HG03064 (cell line): ENCODE results near the gene CD209.
"Not testable (repeated sequence)": the region's sequence is repeated elsewhere in the genome, so short reads cannot be mapped to it uniquely, and the experiment has no call there.

Source experiments
- ATAC-seq: cut with Tn5 transposase; IDR thresholded peaks from one replicate; pipeline ENCODE4 v1.9.1; 2021; ENCODE audit warnings: low read depth; ENCODE audit not compliant: unreplicated experiment

CD209 gene, protein sequence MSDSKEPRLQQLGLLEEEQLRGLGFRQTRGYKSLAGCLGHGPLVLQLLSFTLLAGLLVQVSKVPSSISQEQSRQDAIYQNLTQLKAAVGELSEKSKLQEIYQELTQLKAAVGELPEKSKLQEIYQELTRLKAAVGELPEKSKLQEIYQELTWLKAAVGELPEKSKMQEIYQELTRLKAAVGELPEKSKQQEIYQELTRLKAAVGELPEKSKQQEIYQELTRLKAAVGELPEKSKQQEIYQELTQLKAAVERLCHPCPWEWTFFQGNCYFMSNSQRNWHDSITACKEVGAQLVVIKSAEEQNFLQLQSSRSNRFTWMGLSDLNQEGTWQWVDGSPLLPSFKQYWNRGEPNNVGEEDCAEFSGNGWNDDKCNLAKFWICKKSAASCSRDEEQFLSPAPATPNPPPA

DNA sequence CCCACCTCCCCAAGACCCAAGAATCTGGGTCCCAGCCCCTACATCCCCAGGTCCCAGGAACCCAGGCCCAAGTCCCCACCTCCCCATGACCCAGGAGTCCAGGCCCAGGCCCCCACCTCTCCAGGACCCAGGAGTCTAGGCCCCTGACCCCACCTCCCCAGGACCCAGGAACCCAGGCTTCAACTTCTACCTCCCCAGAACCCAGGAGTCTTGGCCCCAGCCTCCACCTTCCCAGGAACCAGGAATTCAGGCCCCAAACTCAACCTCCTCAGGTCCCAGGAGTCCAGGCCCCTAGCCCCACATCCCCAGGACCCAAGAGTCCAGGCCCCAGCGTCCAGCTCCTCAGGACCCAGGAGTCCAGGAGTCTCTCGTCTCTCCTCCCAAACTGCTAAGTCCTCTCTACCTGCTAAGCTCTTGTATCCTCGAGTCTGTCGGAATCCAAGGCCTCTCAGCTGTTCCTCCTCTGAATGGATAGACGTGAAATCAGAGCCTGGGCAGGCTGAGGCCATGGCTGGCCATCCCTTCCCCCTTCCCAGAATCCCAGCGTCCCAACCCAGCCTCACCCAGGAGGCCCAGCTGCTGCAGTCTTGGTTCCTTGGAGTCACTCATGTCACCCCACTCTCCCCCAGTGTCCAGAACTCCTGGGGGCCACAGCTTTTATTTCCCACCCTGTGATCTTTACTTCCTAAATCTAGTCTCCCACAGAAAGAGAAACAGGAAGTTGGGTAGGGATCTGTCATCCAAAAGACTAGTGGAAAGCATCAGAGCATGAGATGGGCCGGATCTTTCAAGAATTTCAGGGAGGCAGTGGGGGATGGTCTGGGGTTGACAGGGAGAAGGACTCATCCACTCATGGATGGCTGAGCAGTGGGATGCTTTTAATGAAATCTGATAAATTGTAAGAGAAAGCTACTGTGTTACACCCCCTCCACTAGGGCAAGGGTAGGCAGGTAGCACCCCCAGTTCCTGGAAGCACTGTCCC, at the start of gene CD209:
Gene CD209, minus strand, starts transcription at position 632 of the 982 bp plus-strand sequence. Its CDS starts 23 bp downstream, at position 609.
- ATAC-seq: no peak

DNA sequence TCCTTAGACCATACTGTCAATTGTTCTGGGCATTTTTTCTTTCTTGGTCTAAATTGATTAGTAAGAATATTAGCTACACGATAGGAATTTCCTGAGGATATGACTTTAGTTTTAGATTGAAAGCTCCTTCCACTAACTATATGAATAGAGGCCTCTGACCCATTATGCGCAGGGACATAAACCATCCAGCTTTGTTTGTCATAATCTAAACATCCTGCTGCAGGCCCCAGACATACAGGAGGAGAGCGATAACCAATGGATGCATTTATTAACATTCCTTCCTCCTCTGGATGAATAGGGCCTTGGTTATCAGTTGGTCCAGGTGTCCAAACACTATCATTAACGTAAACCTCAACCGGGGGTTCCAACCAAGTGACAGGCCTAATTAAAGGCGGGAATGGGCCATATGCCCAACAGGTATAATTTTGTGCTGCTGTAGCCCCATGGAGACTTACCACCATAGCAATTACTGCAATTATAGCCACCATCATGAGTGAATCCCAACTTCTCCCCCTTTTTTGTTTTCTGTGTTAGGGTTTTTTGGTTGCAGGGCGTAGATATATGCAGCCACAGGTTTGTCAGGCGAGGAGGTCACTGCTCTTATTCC, 48.3 kb upstream of the CD209 start:
- no peak for ATAC-seq

DNA sequence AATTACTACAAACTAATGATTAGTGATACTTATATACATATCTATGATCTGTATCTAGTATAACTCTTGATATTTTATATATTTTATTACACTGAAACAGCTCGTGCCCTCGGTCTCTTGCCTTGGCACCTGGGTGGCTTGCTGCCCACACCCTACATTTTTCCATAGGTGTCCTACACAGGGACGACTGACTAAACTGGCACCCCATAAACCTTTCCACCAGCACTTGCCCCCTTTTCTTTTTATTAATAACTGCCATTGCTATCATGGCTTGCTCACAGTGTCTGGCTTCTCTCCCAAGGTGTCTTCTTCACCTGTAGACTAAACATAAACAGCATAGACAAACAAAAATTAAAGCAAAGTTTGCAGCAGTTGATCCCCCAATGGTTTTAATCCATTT, 46.2 kb upstream of the CD209 start:
- no peak for ATAC-seq

DNA sequence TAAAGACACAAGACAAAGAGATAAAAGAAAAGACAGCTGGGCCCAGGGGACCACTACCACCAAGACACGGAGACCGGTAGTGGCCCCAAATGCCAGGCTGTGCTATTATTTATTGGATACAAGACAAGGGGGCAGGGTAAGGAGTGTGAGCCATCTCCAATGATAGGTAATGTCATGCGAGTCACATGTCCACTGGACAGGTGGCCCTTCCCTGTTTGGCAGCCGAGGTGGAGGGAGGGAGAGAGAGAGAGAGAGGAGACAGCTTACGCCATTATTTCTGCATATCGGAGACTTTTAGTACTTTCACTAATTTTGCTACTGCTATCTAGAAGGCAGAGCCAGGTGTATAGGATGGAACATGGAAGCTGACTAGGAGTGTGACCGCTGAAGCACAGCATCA, 45.4 kb upstream of the CD209 start:
- ATAC-seq: not testable (repeated sequence)

DNA sequence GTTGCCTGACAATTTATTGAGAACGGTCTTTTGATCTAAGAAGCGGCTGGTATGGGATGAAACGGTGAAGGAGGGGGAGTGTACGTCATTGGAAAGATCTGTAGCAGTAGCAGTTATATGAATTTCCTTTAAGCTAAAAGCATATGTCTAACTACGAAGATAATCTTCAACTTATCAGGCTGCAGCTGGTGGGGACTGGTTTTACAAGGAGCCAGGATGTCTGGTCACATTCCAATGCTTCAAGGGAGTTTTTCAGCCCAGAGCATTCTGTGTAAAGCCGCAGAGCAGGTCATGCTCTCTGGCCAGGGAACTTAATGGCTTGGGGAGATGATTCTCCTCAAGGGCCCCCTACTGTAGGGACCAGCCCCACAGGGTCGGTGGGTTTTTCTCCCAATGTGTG, 44.9 kb upstream of the CD209 start:
- ATAC-seq: no peak

DNA sequence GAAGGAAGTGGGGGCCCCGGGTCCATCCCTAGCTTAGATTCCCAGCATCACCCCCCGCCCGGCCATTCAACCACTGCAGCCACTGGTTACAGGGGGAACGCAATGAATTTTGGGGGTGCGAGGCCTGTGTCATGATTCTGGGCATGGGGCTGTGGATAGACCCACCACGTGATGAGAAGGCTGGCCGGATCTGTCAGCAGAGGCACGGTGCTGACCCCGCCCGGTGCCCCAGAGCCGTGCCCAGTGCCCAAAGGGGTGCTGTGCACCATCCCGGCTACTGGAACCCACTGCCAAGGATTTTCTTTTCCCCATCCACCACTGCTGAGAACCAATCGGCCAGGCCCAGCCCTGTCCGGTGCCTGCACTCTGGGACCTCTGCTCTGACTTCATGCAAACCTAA, 43.1 kb upstream of the CD209 start:
- ATAC-seq: no peak

DNA sequence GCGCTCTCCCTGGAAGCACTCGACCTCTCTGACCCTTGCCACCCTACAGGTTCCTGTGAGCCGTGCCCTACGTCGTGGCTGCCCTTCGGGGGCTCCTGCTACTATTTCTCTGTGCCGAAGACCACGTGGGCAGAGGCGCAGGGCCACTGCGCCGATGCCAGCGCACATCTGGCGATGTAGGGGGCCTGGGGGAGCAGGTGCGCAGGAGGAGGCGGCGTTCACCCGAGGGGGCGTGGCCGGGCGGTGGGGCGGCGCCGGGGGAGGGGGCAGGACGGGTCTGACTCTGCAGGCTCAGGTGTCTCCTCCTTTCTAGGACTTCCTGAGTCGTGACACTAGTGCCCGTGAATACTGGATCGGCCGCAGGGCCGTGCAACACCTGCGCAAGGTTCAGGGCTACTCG, 42.1 kb upstream of the CD209 start:
- no peak for ATAC-seq

DNA sequence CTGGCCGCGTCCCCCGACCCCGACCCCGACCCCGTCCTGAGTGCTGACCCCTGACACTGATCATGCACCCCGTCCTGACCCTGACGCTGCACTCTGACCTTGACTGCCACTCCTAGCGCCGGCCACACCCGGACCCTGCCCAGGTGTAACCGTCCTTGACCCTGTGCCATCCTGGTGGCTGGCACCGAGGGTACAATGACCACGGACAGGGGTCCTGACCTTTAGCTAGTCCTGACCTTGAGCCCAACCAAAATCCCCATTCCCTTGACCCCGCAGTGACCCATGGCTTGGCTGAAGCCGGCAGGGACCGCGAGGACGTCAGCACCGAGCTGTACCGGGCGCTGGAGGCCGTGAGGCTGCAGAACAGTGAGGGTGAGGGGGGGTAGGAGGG, 41.6 kb upstream of the CD209 start:
- no peak for ATAC-seq

DNA sequence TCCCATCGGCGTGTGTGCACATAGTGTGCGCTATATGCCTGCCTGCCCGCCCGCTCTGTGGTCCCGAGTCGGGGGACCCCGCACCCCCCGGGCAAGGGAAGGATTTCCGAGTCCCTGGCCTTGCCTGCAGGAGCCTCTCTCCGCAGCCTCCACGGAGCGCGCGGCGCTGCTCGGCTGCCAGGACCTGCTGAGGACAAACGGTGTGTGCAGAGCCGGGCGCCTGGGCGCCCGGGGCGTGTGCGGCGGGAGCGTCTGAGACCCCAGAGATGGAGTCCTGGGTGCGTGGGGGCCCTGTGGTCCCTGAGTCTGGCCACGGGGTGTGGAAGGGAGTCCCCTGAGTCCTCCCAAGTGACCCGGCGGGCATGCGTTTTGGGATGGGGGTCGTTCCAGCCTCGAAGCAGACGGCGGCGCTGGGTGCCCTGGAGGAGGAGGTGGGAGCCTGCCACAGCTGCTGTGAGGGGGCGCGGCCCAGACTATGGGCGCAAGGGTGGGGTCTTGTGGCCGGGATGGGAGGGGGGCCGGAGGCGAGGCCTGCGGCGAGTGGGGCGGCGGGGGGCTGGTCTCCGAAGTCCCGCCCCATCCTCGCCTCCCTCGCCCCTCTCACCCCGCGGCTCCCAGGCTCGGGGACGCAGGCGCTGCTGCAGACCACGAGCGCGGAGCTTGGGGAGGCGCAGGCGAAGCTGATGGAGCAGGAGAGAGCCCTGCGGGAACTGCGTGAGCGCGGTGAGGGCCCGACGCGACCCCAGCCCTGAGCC, 41.0 kb upstream of the CD209 start:
- no peak for ATAC-seq

DNA sequence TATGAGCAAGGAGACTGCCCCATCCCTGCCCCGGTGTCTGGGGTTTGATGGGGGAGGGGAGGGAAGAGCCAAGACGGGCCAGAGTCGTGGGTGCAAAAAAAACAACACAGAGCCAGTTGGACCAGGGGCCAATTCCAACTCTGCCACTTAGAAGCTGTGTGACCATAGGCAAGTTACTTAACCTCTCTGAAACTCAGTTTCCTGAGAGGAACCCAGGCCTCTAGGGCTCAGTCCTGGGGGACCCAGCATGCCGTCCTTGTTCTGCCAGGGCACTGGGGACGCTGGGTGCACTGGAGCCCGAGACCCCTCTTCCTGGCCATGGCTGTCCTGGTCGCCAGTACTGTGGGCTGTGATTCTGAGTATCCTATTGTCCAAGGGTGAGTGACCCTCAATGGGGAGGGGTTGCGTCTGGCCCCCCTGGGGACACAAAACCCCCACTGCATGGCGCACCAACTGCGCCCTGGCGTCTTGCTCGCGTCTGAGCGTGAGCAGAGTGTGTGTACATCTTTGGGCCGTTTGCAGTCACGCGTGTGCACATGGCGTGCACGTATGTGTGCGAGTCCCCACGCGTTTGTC, 40.4 kb upstream of the CD209 start:
- no peak for ATAC-seq

DNA sequence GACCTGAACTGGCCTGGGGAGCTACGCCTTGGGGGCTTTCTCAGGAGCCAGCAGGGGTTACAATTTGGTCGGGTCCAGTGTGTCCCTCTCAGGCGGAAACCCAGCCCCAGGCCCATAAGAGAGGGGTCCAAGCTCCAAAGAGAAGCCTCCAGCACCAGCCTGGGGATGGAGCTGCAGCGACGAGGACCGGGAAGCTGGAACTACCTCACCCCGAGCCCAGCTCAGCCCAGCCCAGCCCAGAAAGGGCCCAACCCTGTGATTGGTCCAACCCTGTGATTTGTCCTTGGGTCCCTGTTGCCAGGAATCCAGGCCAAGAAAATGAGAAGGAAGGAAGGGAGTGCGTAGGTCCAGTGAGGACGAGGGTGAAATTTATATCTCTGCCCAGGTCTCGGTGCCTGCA, 39.8 kb upstream of the CD209 start:
- no peak for ATAC-seq

DNA sequence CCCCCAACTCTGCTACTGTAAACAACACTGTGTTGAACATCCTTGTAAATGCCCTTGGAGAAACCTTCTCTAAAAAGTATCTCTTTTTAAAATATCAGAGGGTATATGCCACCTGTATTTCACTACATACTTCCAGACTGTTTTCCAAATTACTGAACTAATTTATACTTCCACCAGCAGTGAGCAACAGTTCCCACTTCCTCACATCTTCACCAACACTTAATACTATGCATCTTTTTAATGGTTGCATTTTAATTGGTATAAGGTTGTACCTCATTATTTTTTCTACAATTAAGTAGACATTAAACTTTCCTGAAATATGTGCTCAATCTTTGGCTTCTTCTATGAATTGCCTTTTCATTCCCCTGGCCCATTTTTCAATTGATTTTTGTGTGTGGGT, 37.5 kb upstream of the CD209 start:
- ATAC-seq: no peak

DNA sequence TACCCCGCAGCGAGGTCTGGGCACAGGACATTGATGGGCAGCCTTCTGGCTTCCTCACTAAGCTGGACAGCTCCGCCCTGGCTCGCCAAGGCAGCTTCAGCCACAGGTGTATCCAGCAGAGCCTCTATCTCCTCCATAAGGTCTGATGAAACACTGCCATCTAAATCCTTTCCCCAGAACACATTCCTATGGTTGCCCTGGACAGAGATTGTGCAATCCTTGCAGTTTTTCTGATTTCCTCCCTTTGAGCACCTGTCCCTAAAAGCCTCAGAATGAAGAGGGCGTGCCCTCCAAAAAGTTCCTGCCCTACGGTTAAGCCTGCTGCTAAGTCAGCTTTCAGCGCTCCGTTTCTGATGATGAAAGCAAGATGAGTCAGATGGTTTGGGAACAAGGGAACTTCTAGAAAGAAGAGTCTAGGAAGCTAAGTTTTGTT, 36.7 kb upstream of the CD209 start:
- no peak for ATAC-seq

DNA sequence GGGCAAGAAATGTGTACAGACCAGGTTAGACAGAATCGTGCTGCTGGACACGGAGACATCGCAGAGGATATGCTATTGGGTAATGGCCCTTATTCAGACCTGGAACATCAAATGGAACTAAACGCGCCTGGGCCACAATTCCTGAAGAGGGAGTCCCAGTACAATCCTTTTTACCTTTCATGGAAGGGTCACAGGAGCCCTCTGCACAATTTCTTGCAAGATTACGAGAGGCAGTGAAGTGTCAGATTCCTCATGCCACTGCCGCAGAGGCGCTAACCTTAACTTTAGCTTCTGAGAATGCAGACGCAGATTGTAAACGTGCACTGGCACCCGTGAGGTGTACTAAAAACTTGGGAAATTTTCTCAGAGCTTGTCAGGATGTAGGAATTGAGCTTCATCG, 33.8 kb upstream of the CD209 start:
- ATAC-seq: no peak

DNA sequence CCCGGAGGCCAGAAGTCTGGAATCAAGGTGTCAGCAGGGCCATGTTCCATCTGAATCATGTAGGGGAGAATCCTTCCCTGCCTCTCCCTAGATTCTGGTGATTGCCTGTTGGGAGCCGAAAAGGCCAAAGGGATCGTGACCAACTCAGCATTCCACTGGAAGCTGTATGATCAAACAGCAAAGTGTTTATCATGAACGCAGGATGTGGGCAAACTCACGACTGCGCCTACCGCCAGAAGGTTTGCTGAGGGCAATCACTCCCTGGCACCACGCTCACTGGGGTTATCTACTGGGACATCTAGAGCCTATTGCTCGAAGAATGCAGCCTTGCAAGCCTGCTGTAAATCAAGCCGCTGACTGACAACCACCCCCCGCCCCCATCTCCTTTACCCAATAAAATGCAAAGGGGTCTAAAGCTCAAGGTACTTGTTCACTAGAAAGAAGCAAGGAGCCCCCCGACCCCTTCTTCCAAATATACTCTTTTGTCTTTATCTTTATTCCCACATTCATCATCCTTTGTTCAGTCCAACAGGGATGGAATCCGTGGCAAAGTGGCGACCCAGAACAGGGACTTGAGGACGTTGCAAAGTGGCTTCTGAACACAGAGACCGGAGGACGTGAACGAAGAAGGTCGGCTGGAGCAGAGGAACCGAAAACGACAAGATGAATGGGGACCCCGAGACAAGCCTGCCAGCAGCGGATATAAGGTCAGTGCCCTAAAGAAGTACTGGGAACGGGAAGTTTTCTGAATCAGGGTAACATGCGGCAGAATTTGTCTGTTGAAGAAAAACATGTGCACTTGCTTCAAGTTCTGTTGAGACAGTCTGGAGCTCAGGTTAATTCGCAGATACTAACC, 32.5 kb upstream of the CD209 start:
- ATAC-seq: no peak

DNA sequence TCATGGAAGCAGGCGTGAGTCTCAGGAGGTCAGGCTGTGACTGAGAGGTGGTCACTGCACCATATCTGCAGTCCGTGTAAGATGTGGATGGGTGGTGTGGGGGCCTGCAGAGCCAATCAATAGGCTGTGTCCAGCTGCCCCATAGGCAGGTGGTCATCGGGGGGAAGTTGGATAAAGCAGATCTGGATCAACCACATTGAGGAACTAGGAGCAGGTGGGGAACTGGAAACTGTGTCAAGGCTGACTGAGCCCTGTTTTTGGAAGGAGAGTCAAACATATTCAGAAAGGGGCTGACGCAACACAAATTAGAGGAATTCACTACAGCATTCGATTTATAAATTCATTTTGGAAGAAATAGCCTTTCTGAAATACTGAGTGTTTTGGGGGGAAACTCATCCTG, 30.7 kb upstream of the CD209 start:
- ATAC-seq: no peak

DNA sequence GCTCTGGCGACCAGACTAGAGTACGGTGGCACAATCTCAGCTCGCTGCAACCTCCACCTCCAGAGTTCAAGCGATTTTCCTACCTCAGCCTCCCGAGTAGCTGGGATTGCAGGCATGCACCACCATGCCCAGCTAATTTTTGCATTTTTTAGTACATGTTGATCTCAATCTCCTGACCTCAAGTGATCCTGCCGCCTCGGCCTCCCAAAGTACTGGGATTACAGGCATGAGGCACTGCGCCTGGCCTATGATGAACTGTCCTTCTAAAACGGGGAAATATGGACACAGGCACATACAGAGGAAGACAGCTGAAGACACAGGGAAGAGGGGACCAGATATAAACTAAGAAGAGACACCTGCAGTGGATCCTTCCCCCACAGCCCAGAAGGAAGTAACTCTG, 28.4 kb upstream of the CD209 start:
- ATAC-seq: no peak

DNA sequence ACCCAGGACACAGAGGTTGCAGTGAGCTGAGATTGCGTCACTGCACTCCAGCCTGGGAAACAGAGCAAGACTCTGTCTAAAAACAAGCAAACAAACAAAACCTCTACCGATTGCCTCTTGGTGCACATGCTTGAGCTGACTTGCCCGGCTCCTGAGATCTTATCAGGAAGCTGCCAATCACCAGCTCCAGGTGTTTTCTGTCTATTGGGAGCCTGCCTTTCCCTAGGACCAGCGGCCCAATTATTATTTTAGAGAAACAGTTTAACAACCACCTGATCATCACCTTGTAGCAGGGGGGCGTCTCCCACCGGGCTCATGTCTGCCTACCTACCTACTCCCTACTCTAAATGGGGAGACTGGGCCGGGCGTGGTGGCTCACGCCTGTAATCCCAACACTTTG, 26.5 kb upstream of the CD209 start:
- no peak for ATAC-seq

DNA sequence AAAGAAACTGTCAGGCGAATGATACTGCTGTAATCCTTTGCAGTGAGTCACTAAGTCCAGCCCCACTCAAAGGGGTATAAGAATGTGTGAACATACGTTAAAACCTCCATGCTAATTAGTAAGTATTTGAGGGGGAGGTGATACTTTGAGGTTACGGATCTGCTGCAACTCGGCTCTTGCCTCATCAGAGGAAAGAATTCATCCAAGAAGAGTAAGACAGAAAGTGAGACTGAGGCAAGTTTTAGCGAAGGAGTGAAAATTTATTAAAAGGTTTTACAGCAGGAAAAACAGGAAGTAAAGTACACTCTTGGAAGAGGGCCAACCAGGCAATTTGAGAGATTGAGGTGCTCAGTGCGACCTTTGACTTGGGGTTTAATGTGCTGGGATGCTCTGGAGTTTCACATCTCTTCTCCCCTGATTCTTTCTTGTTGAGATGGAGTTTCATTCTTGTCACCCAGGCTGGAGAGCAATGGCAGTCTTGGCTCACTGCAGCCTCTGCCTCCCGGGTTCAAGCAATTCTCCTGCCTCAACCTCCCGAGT, 25.5 kb upstream of the CD209 start:
- ATAC-seq: no peak
